ENCODE results near the gene BCL2.

The BCL2 gene

DNA sequence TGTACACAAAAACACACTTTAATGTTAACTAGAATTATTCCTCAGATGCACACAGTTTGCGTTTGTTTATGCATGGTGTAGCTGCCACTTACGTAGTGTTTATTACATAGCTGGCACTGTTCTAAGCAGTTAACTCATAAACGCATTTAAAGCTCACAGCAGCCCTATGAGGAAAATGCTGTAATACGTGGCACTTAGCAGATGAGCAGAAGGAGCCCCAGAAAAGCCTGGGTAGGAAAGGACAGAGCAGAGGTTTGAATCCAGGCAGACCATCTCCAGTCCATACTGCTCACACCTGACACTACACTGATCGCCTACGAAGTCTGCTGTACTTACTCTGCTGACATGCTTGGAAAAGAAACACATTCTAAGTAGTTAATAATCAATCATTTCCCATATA lies 66.6 kb downstream of the BCL2 start:
- WGBS (ENCODE audit: insufficient coverage): 23% methylated on average over 3 of the region's 6 CpGs
- POLR2A ChIA-PET: no interaction called here
- Histone ChIP-seq H3K4me3 (ENCODE audit: control insufficient read depth in 1 of 7, extremely low read depth in 1 of 7, insufficient read depth in 4 of 7, low read depth in 2 of 7, low read length in 6 of 7) (peak overlapping the region in 4 of 7 experiments; percentile 12 to 60 (median 38)), H3K27ac (ENCODE audit: insufficient read depth in 1 of 2, low read depth in 1 of 2, low read length in 2 of 2, poor library complexity in 1 of 2, severe bottlenecking in 2 of 2) (peak overlapping the region in 1 of 2 experiments; percentile 83), H3K27me3 (replicated peaks in 2 of 5; ENCODE audit: control insufficient read depth in 4 of 5, insufficient read depth in 5 of 5, low read length in 4 of 5) (no peaks in the 10 kb centered on the region), H3K4me1 (ENCODE audit: control extremely low read depth in 1 of 4, control insufficient read depth in 4 of 4, insufficient read depth in 4 of 4, low read length in 3 of 4) (peaks cover 11 to 49% (median 35%) of the 10 kb centered on the region in 4 experiments), H3K36me3 (ENCODE audit: control insufficient read depth in 4 of 4, insufficient read depth in 4 of 4, low read length in 3 of 4) (no peaks in the 10 kb centered on the region), H3K9me3 (ENCODE audit: control extremely low read depth in 1 of 5, control insufficient read depth in 4 of 5, insufficient read depth in 2 of 5, low read depth in 1 of 5, low read length in 4 of 5) (no peaks in the 10 kb centered on the region)
- DNase-seq: peak in 1 of 3 donors; percentile 22
- CTCF ChIA-PET: interaction anchor here (1.3 to 1.8 kb wide), 2 partner anchors 64 to 67 kb away, joined by 3 to 4 read pairs; no protein-coding TSS in a partner anchor

DNA sequence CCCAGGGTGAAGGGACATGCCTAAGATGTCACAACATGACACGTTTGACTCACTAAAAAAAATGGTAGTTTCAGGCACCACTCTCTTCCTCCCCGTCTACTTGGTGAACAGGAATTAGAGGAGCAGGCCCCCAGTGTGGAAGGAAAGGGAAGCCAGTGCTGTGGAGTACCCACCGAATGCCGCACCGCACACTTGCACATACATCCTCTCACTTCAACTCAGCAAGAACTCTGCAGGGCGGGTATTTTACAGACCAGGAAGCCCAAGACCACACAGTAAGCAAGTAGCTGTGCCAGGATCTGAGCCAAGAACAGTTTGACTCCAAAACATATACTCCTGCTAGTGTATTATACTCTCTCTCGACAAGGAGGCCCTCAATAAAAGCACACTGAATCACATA lies 69.8 kb downstream of the BCL2 start:
- no peaks in the 10 kb centered on the region for H3K27me3 ChIP-seq (replicated peaks in 2 of 5; ENCODE audit: control insufficient read depth in 4 of 5, insufficient read depth in 5 of 5, low read length in 4 of 5)
- peaks cover 0 to 3% (median 0%) of the 10 kb centered on the region in 4 experiments for H3K36me3 ChIP-seq (ENCODE audit: control insufficient read depth in 4 of 4, insufficient read depth in 4 of 4, low read length in 3 of 4)
- POLR2A ChIA-PET: interaction anchor here (0.6 kb wide), 1 partner anchor 22 kb away, joined by 3 read pairs; no protein-coding TSS in a partner anchor
- H3K27ac ChIP-seq (ENCODE audit: insufficient read depth in 1 of 2, low read depth in 1 of 2, low read length in 2 of 2, poor library complexity in 1 of 2, severe bottlenecking in 2 of 2): peak overlapping the region in 1 of 2 experiments; percentile 46
- CTCF ChIA-PET: no interaction called here
- whole genome bisulfite sequencing (ENCODE audit: insufficient coverage): 0% methylated on average over 3 of the region's 7 CpGs
- no peaks in the 10 kb centered on the region for H3K9me3 ChIP-seq (ENCODE audit: control extremely low read depth in 1 of 5, control insufficient read depth in 4 of 5, insufficient read depth in 2 of 5, low read depth in 1 of 5, low read length in 4 of 5)
- H3K4me1 ChIP-seq (ENCODE audit: control extremely low read depth in 1 of 4, control insufficient read depth in 4 of 4, insufficient read depth in 4 of 4, low read length in 3 of 4): peaks cover 11 to 41% (median 30%) of the 10 kb centered on the region in 4 experiments
- peak; percentile 51 to 86 (median 75) for DNase-seq
- peak overlapping the region in 3 of 7 experiments; percentile 31 to 49 (median 46) for H3K4me3 ChIP-seq (ENCODE audit: control insufficient read depth in 1 of 7, extremely low read depth in 1 of 7, insufficient read depth in 4 of 7, low read depth in 2 of 7, low read length in 6 of 7)

DNA sequence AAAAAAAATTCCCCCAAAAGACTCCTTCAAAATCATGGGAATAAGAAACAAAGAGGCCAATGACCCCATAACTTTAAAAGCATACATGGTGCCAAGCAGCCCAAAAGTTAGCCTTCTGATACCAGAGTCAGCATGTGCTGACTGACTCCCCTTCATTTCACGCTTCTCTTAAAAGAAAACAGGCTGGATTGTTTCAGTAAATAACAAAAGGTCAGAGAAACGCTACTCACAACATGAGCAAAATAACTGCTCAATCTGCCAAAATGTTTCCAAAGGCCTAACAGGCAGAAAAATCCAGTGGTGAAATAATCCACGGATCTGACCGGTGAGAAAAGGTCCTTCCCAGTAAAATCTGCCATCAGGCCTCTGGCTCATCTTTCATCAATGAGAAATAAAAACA lies 71.6 kb downstream of the BCL2 start:
- no peaks in the 10 kb centered on the region for H3K27me3 ChIP-seq (replicated peaks in 2 of 5; ENCODE audit: control insufficient read depth in 4 of 5, insufficient read depth in 5 of 5, low read length in 4 of 5)
- no peak for DNase-seq
- no peak overlapping the region for H3K4me3 ChIP-seq (ENCODE audit: control insufficient read depth in 1 of 7, extremely low read depth in 1 of 7, insufficient read depth in 4 of 7, low read depth in 2 of 7, low read length in 6 of 7)
- WGBS (ENCODE audit: insufficient coverage): 97% methylated on average over 4 of the region's 4 CpGs
- peaks cover 10 to 26% (median 17%) of the 10 kb centered on the region in 4 experiments for H3K4me1 ChIP-seq (ENCODE audit: control extremely low read depth in 1 of 4, control insufficient read depth in 4 of 4, insufficient read depth in 4 of 4, low read length in 3 of 4)
- ChIA-PET CTCF (no interaction called here), POLR2A (no interaction called here)
- H3K9me3 ChIP-seq (ENCODE audit: control extremely low read depth in 1 of 5, control insufficient read depth in 4 of 5, insufficient read depth in 2 of 5, low read depth in 1 of 5, low read length in 4 of 5): no peaks in the 10 kb centered on the region
- H3K27ac ChIP-seq (ENCODE audit: insufficient read depth in 1 of 2, low read depth in 1 of 2, low read length in 2 of 2, poor library complexity in 1 of 2, severe bottlenecking in 2 of 2): no peak overlapping the region
- H3K36me3 ChIP-seq (ENCODE audit: control insufficient read depth in 4 of 4, insufficient read depth in 4 of 4, low read length in 3 of 4): peaks cover 0 to 3% (median 0%) of the 10 kb centered on the region in 4 experiments

DNA sequence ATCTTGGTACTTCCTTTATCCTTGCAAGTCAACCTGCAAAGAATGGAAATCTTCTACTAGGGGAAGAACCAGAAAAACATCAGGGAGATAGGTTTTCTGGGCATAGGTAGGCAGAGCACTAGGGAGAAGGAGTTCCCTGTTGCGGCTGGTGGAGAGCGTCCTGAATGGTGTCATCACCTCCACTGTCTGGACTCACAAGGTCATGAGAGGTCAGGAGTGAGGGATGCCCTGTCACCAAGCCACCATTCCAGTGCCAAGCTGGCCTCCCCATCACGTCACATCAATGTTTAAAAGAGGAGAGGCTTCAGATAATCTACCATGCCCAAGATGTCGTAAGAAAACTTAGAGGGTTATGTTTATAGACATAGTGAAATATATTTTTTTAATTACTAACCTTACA lies 72.1 kb downstream of the BCL2 start:
- Histone ChIP-seq H3K27ac (ENCODE audit: insufficient read depth in 1 of 2, low read depth in 1 of 2, low read length in 2 of 2, poor library complexity in 1 of 2, severe bottlenecking in 2 of 2) (no peak overlapping the region), H3K36me3 (ENCODE audit: control insufficient read depth in 4 of 4, insufficient read depth in 4 of 4, low read length in 3 of 4) (peaks cover 0 to 3% (median 0%) of the 10 kb centered on the region in 4 experiments), H3K9me3 (ENCODE audit: control extremely low read depth in 1 of 5, control insufficient read depth in 4 of 5, insufficient read depth in 2 of 5, low read depth in 1 of 5, low read length in 4 of 5) (no peaks in the 10 kb centered on the region), H3K4me1 (ENCODE audit: control extremely low read depth in 1 of 4, control insufficient read depth in 4 of 4, insufficient read depth in 4 of 4, low read length in 3 of 4) (peaks cover 8 to 22% (median 16%) of the 10 kb centered on the region in 4 experiments), H3K27me3 (replicated peaks in 2 of 5; ENCODE audit: control insufficient read depth in 4 of 5, insufficient read depth in 5 of 5, low read length in 4 of 5) (no peaks in the 10 kb centered on the region), H3K4me3 (ENCODE audit: control insufficient read depth in 1 of 7, extremely low read depth in 1 of 7, insufficient read depth in 4 of 7, low read depth in 2 of 7, low read length in 6 of 7) (no peak overlapping the region)
- no peak for DNase-seq
- ChIA-PET POLR2A (no interaction called here), CTCF (no interaction called here)
- whole genome bisulfite sequencing (ENCODE audit: insufficient coverage): 90% methylated on average over 2 of the region's 4 CpGs

DNA sequence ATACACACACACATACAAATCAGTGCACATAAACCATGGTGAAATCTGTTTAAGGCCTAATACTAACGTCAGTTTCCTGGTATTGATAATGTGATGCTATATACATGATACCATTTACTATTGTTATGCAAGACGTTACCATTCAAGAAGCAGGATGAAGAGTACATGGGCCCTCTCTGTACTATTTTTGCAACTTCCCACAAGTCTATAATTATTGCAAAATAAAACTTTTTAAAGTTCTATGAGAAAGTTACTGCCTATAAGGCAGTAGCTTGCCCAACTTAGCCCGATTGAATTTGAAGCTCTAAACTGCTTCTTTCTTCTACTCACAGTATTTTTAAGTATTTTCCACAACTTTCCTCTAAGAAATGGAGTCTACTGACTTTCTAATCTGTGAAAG lies 74.0 kb downstream of the BCL2 start:
- Histone ChIP-seq H3K27me3 (replicated peaks in 2 of 5; ENCODE audit: control insufficient read depth in 4 of 5, insufficient read depth in 5 of 5, low read length in 4 of 5) (no peaks in the 10 kb centered on the region), H3K4me1 (ENCODE audit: control extremely low read depth in 1 of 4, control insufficient read depth in 4 of 4, insufficient read depth in 4 of 4, low read length in 3 of 4) (peaks cover 8 to 18% (median 15%) of the 10 kb centered on the region in 4 experiments), H3K9me3 (ENCODE audit: control extremely low read depth in 1 of 5, control insufficient read depth in 4 of 5, insufficient read depth in 2 of 5, low read depth in 1 of 5, low read length in 4 of 5) (no peaks in the 10 kb centered on the region), H3K27ac (ENCODE audit: insufficient read depth in 1 of 2, low read depth in 1 of 2, low read length in 2 of 2, poor library complexity in 1 of 2, severe bottlenecking in 2 of 2) (no peak overlapping the region), H3K36me3 (ENCODE audit: control insufficient read depth in 4 of 4, insufficient read depth in 4 of 4, low read length in 3 of 4) (peaks cover 0 to 3% (median 0%) of the 10 kb centered on the region in 4 experiments), H3K4me3 (ENCODE audit: control insufficient read depth in 1 of 7, extremely low read depth in 1 of 7, insufficient read depth in 4 of 7, low read depth in 2 of 7, low read length in 6 of 7) (no peak overlapping the region)
- 100% methylated on average over 1 of the region's 3 CpGs for WGBS (ENCODE audit: insufficient coverage)
- ChIA-PET POLR2A (no interaction called here), CTCF (interaction anchor here (1.6 to 1.9 kb wide), 2 partner anchors 8 to 77 kb away, joined by 4 to 6 read pairs; no protein-coding TSS in a partner anchor)
- no peak for DNase-seq

DNA sequence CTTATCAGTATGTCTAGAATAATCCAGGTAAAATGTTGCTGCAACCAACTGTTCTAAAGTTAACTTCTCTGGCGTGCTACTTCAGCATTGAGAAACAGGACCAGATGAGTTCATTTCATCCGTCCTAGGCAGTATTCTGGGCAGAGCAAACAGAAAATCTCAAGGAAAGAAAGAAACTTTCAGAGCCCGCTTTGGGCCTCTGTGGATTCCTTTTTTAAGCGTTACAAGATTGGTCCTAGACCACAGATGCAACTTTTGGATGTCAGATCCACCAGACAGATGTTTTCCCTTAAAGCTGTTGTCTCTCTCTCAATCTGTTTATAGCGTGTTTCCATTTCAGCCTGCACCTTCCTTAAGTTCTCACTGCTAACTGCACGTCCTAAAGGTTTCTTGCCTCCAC lies 75.0 kb downstream of the BCL2 start:
- H3K27ac ChIP-seq (ENCODE audit: insufficient read depth in 1 of 2, low read depth in 1 of 2, low read length in 2 of 2, poor library complexity in 1 of 2, severe bottlenecking in 2 of 2): no peak overlapping the region
- ChIA-PET CTCF (interaction anchor here (1.9 kb wide), 1 partner anchor 78 kb away, joined by 4 read pairs; no protein-coding TSS in a partner anchor), POLR2A (no interaction called here)
- DNase-seq: no peak
- peaks cover 1 to 8% (median 7%) of the 10 kb centered on the region in 4 experiments for H3K4me1 ChIP-seq (ENCODE audit: control extremely low read depth in 1 of 4, control insufficient read depth in 4 of 4, insufficient read depth in 4 of 4, low read length in 3 of 4)
- H3K9me3 ChIP-seq (ENCODE audit: control extremely low read depth in 1 of 5, control insufficient read depth in 4 of 5, insufficient read depth in 2 of 5, low read depth in 1 of 5, low read length in 4 of 5): no peaks in the 10 kb centered on the region
- H3K4me3 ChIP-seq (ENCODE audit: control insufficient read depth in 1 of 7, extremely low read depth in 1 of 7, insufficient read depth in 4 of 7, low read depth in 2 of 7, low read length in 6 of 7): no peak overlapping the region
- peaks cover 0 to 3% (median 1%) of the 10 kb centered on the region in 4 experiments for H3K36me3 ChIP-seq (ENCODE audit: control insufficient read depth in 4 of 4, insufficient read depth in 4 of 4, low read length in 3 of 4)
- H3K27me3 ChIP-seq (replicated peaks in 2 of 5; ENCODE audit: control insufficient read depth in 4 of 5, insufficient read depth in 5 of 5, low read length in 4 of 5): no peaks in the 10 kb centered on the region
- WGBS (ENCODE audit: insufficient coverage): 100% methylated on average over 6 of the region's 6 CpGs

DNA sequence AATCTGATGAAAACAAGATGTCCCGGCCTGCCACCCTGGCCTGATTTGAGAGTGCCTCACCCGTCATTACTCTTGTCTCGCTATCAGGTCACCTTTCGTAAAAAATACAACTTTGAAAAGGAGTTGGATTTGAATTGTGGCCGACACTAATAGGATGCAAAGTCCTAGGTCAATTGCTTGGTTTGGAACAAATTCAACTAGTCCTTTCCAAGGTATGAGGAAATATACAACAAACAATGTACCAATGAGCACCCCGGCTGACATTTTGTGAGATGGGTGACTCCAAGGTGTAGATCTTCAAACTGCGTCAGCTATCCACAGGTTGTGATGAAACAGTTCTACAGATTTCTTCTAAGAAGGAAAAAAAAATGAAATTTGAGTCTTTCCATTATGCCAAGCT lies 77.8 kb downstream of the BCL2 start:
- peaks cover 0 to 1% (median 0%) of the 10 kb centered on the region in 4 experiments for H3K4me1 ChIP-seq (ENCODE audit: control extremely low read depth in 1 of 4, control insufficient read depth in 4 of 4, insufficient read depth in 4 of 4, low read length in 3 of 4)
- H3K27me3 ChIP-seq (replicated peaks in 2 of 5; ENCODE audit: control insufficient read depth in 4 of 5, insufficient read depth in 5 of 5, low read length in 4 of 5): no peaks in the 10 kb centered on the region
- ChIA-PET POLR2A (no interaction called here), CTCF (no interaction called here)
- H3K9me3 ChIP-seq (ENCODE audit: control extremely low read depth in 1 of 5, control insufficient read depth in 4 of 5, insufficient read depth in 2 of 5, low read depth in 1 of 5, low read length in 4 of 5): no peaks in the 10 kb centered on the region
- H3K27ac ChIP-seq (ENCODE audit: insufficient read depth in 1 of 2, low read depth in 1 of 2, low read length in 2 of 2, poor library complexity in 1 of 2, severe bottlenecking in 2 of 2): no peak overlapping the region
- 100% methylated on average over 4 of the region's 7 CpGs for WGBS (ENCODE audit: insufficient coverage)
- no peak overlapping the region for H3K4me3 ChIP-seq (ENCODE audit: control insufficient read depth in 1 of 7, extremely low read depth in 1 of 7, insufficient read depth in 4 of 7, low read depth in 2 of 7, low read length in 6 of 7)
- no peak for DNase-seq
- H3K36me3 ChIP-seq (ENCODE audit: control insufficient read depth in 4 of 4, insufficient read depth in 4 of 4, low read length in 3 of 4): peaks cover 0 to 8% (median 2%) of the 10 kb centered on the region in 4 experiments

Measured in common myeloid progenitor, CD34-positive (primary cell).